DND-41 (cell line): ENCODE measurements around the gene LRRC59.

Experiments used
- EZH2 ChIP-seq: IDR thresholded peaks from 3 replicates; pipeline ENCODE4 v1.6.1; 2012; ENCODE audit warnings: borderline replicate concordance, low read depth, mild to moderate bottlenecking, moderate library complexity, low read length, inconsistent platforms; ENCODE audit not compliant: severe bottlenecking
- TF ChIP-seq, protein P1 (sequence below): IDR thresholded peaks from 2 replicates; pipeline ENCODE4 v1.5.1; 2012; ENCODE audit warnings: borderline replicate concordance, low read length, moderate library complexity, mild to moderate bottlenecking; ENCODE audit not compliant: poor library complexity, severe bottlenecking; ENCODE audit errors: extremely low read depth

- TF ChIP-seq, protein P1, sequence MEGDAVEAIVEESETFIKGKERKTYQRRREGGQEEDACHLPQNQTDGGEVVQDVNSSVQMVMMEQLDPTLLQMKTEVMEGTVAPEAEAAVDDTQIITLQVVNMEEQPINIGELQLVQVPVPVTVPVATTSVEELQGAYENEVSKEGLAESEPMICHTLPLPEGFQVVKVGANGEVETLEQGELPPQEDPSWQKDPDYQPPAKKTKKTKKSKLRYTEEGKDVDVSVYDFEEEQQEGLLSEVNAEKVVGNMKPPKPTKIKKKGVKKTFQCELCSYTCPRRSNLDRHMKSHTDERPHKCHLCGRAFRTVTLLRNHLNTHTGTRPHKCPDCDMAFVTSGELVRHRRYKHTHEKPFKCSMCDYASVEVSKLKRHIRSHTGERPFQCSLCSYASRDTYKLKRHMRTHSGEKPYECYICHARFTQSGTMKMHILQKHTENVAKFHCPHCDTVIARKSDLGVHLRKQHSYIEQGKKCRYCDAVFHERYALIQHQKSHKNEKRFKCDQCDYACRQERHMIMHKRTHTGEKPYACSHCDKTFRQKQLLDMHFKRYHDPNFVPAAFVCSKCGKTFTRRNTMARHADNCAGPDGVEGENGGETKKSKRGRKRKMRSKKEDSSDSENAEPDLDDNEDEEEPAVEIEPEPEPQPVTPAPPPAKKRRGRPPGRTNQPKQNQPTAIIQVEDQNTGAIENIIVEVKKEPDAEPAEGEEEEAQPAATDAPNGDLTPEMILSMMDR: no peak
- no peak for TF ChIP-seq EZH2
These were observed 32.5 kb upstream of the LRRC59 start for GRCh38 chr17:50429793-50430192.
